K562 (cell line): ENCODE data around the gene FAM149A. TPM values are rescaled to one million over a fixed set of nuclear protein-coding genes. Genes with fewer than 3 reads are reported as not detected.

ENCODE experiments used
- ATAC-seq: fragments of 200-7000 bp; cut with Tn5 transposase; 3 replicates; pipeline ENCODE4 v1.9.1; 2020; ENCODE audit warnings: moderate library complexity
- BruUV-seq: library from RNA; stranded (reverse); fragments of 400-500 nt; replicated peaks from 2 replicates; lab custom pipeline; 2021; lab: Mats Ljungman, UMichigan
- CTCF ChIA-PET: fragments of 300-600 bp; formaldehyde crosslinking; extraction: SDS; loops from one replicate; lab custom pipeline; 2021; ENCODE audit warnings: low intra/inter-chr PET ratio; lab: Yijun Ruan, JAX
- POLR2A ChIA-PET: fragments of 300-600, 350-650 bp; sonication (Branson Sonifier 250); formaldehyde crosslinking; extraction: SDS; loops from one replicate; lab custom pipeline; 2021; ENCODE audit warnings: antibody characterized with exemption, inconsistent platforms; lab: Yijun Ruan, JAX
- DNase-seq, 4 experiments: peaks; one replicate each; pipeline versions ENCODE4 v3.0.0 to v3.0.0-alpha.2; 2011 to 2018; ENCODE audit warnings: low spot score in 3 of 4, mixed read lengths in 3 of 4; ENCODE audit errors: extremely low read depth in 1 of 4
- FAIRE-seq: peaks from 2 replicates; lab custom pipeline; 2011; peaks lifted over from hg19 to GRCh38; lab: Jason Lieb, UNC
- H2AFZ ChIP-seq: 2 replicates; pipeline ENCODE4 v1.6.0; 2011; ENCODE audit warnings: low read depth, low read length, control low read depth, inconsistent platforms
- H3K27ac ChIP-seq: fragments of 200-600 bp; 3 replicates; pipeline ENCODE4 v1.8.0; 2011; ENCODE audit warnings: low read depth, mild to moderate bottlenecking, control low read depth, inconsistent platforms, low read length, moderate library complexity, mixed read lengths; ENCODE audit errors: extremely low read depth
- H3K27me3 ChIP-seq, 2 experiments: fragments of 300-600 bp in 1 of 2; 2 replicates in 1 of 2; 3 replicates in 1 of 2; pipeline versions ENCODE4 v1.6.0 to v1.8.0; 2011; ENCODE audit warnings: inconsistent platforms in 2 of 2, low read length in 2 of 2, mild to moderate bottlenecking in 1 of 2, mixed read lengths in 1 of 2, moderate library complexity in 1 of 2; ENCODE audit not compliant: control insufficient read depth in 2 of 2, insufficient read depth in 2 of 2
- H3K36me3 ChIP-seq: fragments of 300-600 bp; 3 replicates; pipeline ENCODE4 v1.8.0; 2011; ENCODE audit warnings: mild to moderate bottlenecking, low read length, inconsistent platforms; ENCODE audit not compliant: control insufficient read depth, insufficient read depth
- H3K4me1 ChIP-seq, 2 experiments: fragments of 200-600 bp in 1 of 2; replicated peaks in 1 of 2; 2 replicates in 1 of 2; 3 replicates in 1 of 2; pipeline versions ENCODE4 v1.5.1 to v1.8.0; 2011; ENCODE audit warnings: inconsistent platforms in 2 of 2, low read length in 2 of 2, mild to moderate bottlenecking in 1 of 2, mixed read lengths in 1 of 2, moderate library complexity in 1 of 2; ENCODE audit not compliant: control insufficient read depth in 2 of 2, insufficient read depth in 2 of 2
- H3K4me2 ChIP-seq: 2 replicates; pipeline ENCODE4 v1.6.1; 2011; ENCODE audit warnings: low read length, control low read depth, inconsistent platforms, mixed read lengths; ENCODE audit not compliant: insufficient read depth
- H3K4me3 ChIP-seq: fragments of 200-600 bp; sonication (generic), shearing (Covaris generic); 2 replicates; pipeline ENCODE4 v1.5.1; 2016; ENCODE audit warnings: control low read depth, inconsistent platforms
- H3K79me2 ChIP-seq: fragments of 200-600 bp; 3 replicates; pipeline ENCODE4 v1.8.0; 2011; ENCODE audit warnings: low read length, inconsistent platforms; ENCODE audit not compliant: control insufficient read depth, insufficient read depth
- H3K9ac ChIP-seq, 2 experiments: 2 replicates each; pipeline versions ENCODE4 v1.6.0 to v1.6.1; 2011; ENCODE audit warnings: low read depth in 2 of 2, low read length in 2 of 2, control low read depth in 1 of 2, inconsistent platforms in 1 of 2, mild to moderate bottlenecking in 1 of 2, mixed read lengths in 1 of 2; ENCODE audit not compliant: insufficient read depth in 1 of 2
- H3K9me1 ChIP-seq: one replicate; pipeline ENCODE4 v1.6.0; 2011; ENCODE audit warnings: inconsistent platforms, mild to moderate bottlenecking, low read length, moderate library complexity; ENCODE audit not compliant: control insufficient read depth, insufficient read depth
- H3K9me3 ChIP-seq: replicated peaks from 2 replicates; pipeline ENCODE4 v1.5.1; 2011; ENCODE audit warnings: low read depth, low read length, inconsistent platforms; ENCODE audit not compliant: control insufficient read depth, insufficient read depth
- H4K20me1 ChIP-seq: replicated peaks from 2 replicates; pipeline ENCODE4 v1.6.1; 2011; ENCODE audit warnings: low read length, inconsistent platforms, mixed read lengths; ENCODE audit not compliant: control insufficient read depth, insufficient read depth
- CHD1 ChIP-seq: fragments of 200-600 bp; sonication (generic); IDR thresholded peaks from one replicate; pipeline ENCODE4 v1.6.1; 2012; ENCODE audit warnings: mild to moderate bottlenecking, moderate library complexity, low read length, inconsistent platforms
- EHMT2 ChIP-seq: fragments of 450-650 bp; IDR thresholded peaks from 2 replicates; pipeline ENCODE4 v1.6.1; 2018; ENCODE audit warnings: antibody characterized with exemption
- HOXB6 ChIP-seq: fragments of 250-450 bp; sonication (Bioruptor Pico); IDR thresholded peaks from 2 replicates; pipeline ENCODE4 v1.5.1; 2022; ENCODE audit warnings: mild to moderate bottlenecking, borderline replicate concordance
- KDM2B ChIP-seq: fragments of 250-450 bp; sonication (Bioruptor Pico); IDR thresholded peaks from 2 replicates; pipeline ENCODE4 v1.8.0; 2021; ENCODE audit warnings: mild to moderate bottlenecking, moderate library complexity
- MAFK ChIP-seq: IDR thresholded peaks from 2 replicates; pipeline ENCODE4 v1.6.1; 2011; ENCODE audit warnings: low read length, improper control_type of control experiment
- NFE2L1 ChIP-seq: fragments of 450-650 bp; IDR thresholded peaks from 2 replicates; pipeline ENCODE4 v1.6.1; 2016; ENCODE audit warnings: missing genetic modification characterization, low read depth, mild to moderate bottlenecking, missing compliant biosample characterization, moderate library complexity, borderline replicate concordance
- POLR2AphosphoS2 ChIP-seq: IDR thresholded peaks from 2 replicates; pipeline ENCODE4 v1.6.1; 2012; ENCODE audit warnings: low read length, improper control_type of control experiment
- RCOR1 ChIP-seq, 2 experiments: IDR thresholded peaks; 2 replicates each; pipeline ENCODE4 v1.6.1; 2012; ENCODE audit warnings: low read depth in 2 of 2, low read length in 2 of 2, borderline replicate concordance in 1 of 2, improper control_type of control experiment in 1 of 2
- SMAD4 ChIP-seq: fragments of 250-450 bp; sonication (Bioruptor Pico); conservative IDR thresholded peaks from 2 replicates; pipeline ENCODE4 v1.8.0; 2021; ENCODE audit warnings: inconsistent platforms, mild to moderate bottlenecking, moderate library complexity
- SP1 ChIP-seq: sonication (generic); formaldehyde crosslinking; IDR thresholded peaks from 2 replicates; pipeline ENCODE4 v1.8.1; 2022; ENCODE audit warnings: mild to moderate bottlenecking, missing genetic modification reagents
- STAG1 ChIP-seq: sonication (generic); formaldehyde crosslinking; IDR thresholded peaks from 2 replicates; pipeline ENCODE4 v1.5.0; 2020; ENCODE audit warnings: missing genetic modification reagents, borderline replicate concordance
- TEAD2 ChIP-seq: fragments of 450-650 bp; IDR thresholded peaks from 2 replicates; pipeline ENCODE4 v1.6.1; 2016; ENCODE audit warnings: missing genetic modification characterization, control low read depth, missing compliant biosample characterization
- XRCC4 ChIP-seq: IDR thresholded peaks from one replicate; pipeline ENCODE4 v1.6.1; 2011; ENCODE audit not compliant: insufficient read depth, insufficient read length; ENCODE audit errors: extremely low read depth
- ZBTB26 ChIP-seq: fragments of 450-650 bp; formaldehyde crosslinking; IDR thresholded peaks from 2 replicates; pipeline ENCODE4 v1.4.0; 2022; ENCODE audit warnings: missing genetic modification characterization
- ZC3H11A ChIP-seq: IDR thresholded peaks from 2 replicates; pipeline ENCODE4 v1.6.1; 2012; ENCODE audit warnings: low read depth, low read length, improper control_type of control experiment
- ZNF512 ChIP-seq: IDR thresholded peaks from 2 replicates; pipeline ENCODE4 v1.6.1; 2016; ENCODE audit warnings: missing genetic modification characterization, missing compliant biosample characterization
- ZNF77 ChIP-seq: fragments of 250-450 bp; sonication (Bioruptor Pico); IDR thresholded peaks from 2 replicates; pipeline ENCODE4 v1.5.0; 2020
- WGBS: fragments of 100-300 bp; shearing (Covaris generic); methylation state at CpG from one replicate; pipeline ENCODE4 v1.1.6; 2016; ENCODE audit warnings: low coverage, mixed read lengths; ENCODE audit not compliant: insufficient coverage; ENCODE audit errors: missing lambda C conversion rate; 5-methylcytosine and 5-hydroxymethylcytosine counted together
- in situ Hi-C: fragments of 300-500 bp; cut with MboI; formaldehyde crosslinking; loops from 4 replicates; pipeline ENCODE4 v1.15.0; 2018; ENCODE audit warnings: inconsistent platforms, mixed read lengths
- intact Hi-C: fragments of 100-400 bp; cut with micrococcal nuclease; formaldehyde crosslinking; loops from 2 replicates; pipeline ENCODE4 v1.14.2; 2022
- polyA plus RNA-seq, 8 experiments: library from polyadenylated mRNA; depleted of rRNA in 4 of 8; stranded (reverse) in 5 of 8; unstranded in 3 of 8; fragments of >200 nt; fragmentation: Nextera tagmentation in 2 of 8; fragmentation: Illumina TruSeq in 1 of 8; extraction: Ambion mirVana in 2 of 8; extraction: Trizol in 1 of 8; gene quantifications; 2 replicates each; pipeline versions ENCODE4 v1.2.1 to v1.2.3, GENCODE V29; 2011 to 2014; ENCODE audit warnings: inconsistent platforms in 1 of 8, missing spikeins in 1 of 8
- total RNA-seq, 7 experiments: library from RNA; depleted of rRNA in 6 of 7; stranded (reverse); fragments of >200 nt in 6 of 7; fragmentation: Illumina TruSeq in 2 of 7; extraction: Trizol in 2 of 7; gene quantifications; 2 replicates each; pipeline versions ENCODE4 v1.2.1 to v1.2.3, GENCODE V29; 2011 to 2021; ENCODE audit warnings: low replicate concordance in 1 of 7

FAM149A gene
- total and polyA plus RNA-seq, 9 of the 15 experiments (the other 6 are each of a cell fraction or from before 2014, with no cell fraction given) = not detected

- in situ Hi-C loops (no loop called here), intact Hi-C loops (no loop called here)
- no peaks in the 10 kb centered on the region for H3K79me2 ChIP-seq
- H3K4me1 ChIP-seq = no peaks in the 10 kb centered on the region
- no peak overlapping the region for H3K4me2 ChIP-seq
- 4% methylated on average over 3 of the region's 3 CpGs for WGBS
- no peaks in the 10 kb centered on the region for H4K20me1 ChIP-seq
- no peak overlapping the region for H3K27ac ChIP-seq
- H2AFZ ChIP-seq = no peak overlapping the region
- no peak for FAIRE-seq
- no peak overlapping the region for H3K4me3 ChIP-seq
- no peak for ATAC-seq
- no peaks in the 10 kb centered on the region for H3K9me3 ChIP-seq
- peaks cover 3 to 38% of the 10 kb centered on the region in 2 experiments; a peak in 4 of 5 replicates for H3K27me3 ChIP-seq
- POLR2A ChIA-PET = no interaction called here
- H3K36me3 ChIP-seq = no peaks in the 10 kb centered on the region
- no TSS peak for BruUV-seq
- no peak for DNase-seq
- H3K9ac ChIP-seq = no peak overlapping the region
- H3K9me1 ChIP-seq = no peaks in the 10 kb centered on the region
- CTCF ChIA-PET = no interaction called here
- TF ChIP-seq CHD1 (no peak), ZNF77 (CRISPR knock-in tag) (no peak), SMAD4 (CRISPR knock-in tag) (no peak), NFE2L1 (no peak), ZNF512 (tag) (no peak), EHMT2 (no peak), TEAD2 (tag) (no peak), STAG1 (CRISPR knock-in tag) (no peak), ZBTB26 (CRISPR knock-in tag) (no peak), MAFK (no peak), RCOR1 (IDR thresholded peaks at IDR 0.05; ENCODE audit: borderline replicate concordance in 1 of 2, low read depth in 2 of 2, low read length in 2 of 2) (no peak), KDM2B (no peak), XRCC4 (no peak), HOXB6 (CRISPR knock-in tag) (no peak), SP1 (CRISPR knock-in tag) (no peak), ZC3H11A (no peak), POLR2AphosphoS2 (no peak)
These were observed 24.3 kb downstream of the FAM149A start for GRCh38 chr4:186128842-186129241.
